NCI-H446 (cell line): Measurements from ENCODE around the gene WDR19.
"Not testable (repeated sequence)": the region's sequence is repeated elsewhere in the genome, so short reads cannot be mapped to it uniquely, and the experiment has no call there.

ENCODE experiments used
- DNase-seq, 2 experiments: peaks; one replicate each; lab custom pipeline; 2025; lab: John Stamatoyannopoulos, UW

WDR19 gene

GRCh38 chr4:39181905-39182638 lies at the start of gene WDR19:
TSS of gene WDR19 (plus strand) at chr4:39182529. CDS start at chr4:39182558, 29 bp downstream.
- peak; percentile 96 to 99 for DNase-seq

GRCh38 chr4:39133623-39134022 lies 48.7 kb upstream of the WDR19 start:
- no peak for DNase-seq

GRCh38 chr4:39134683-39135306 lies 47.5 kb upstream of the WDR19 start:
- DNase-seq = no peak

GRCh38 chr4:39138227-39138626 lies 44.1 kb upstream of the WDR19 start:
- not testable (repeated sequence) for DNase-seq

GRCh38 chr4:39146211-39146610 lies 36.1 kb upstream of the WDR19 start:
- no peak for DNase-seq

GRCh38 chr4:39154009-39154408 lies 28.3 kb upstream of the WDR19 start:
- no peak for DNase-seq

GRCh38 chr4:39157520-39157919 lies 24.8 kb upstream of the WDR19 start:
- DNase-seq = no peak

- DNase-seq = no peak
These were observed 16.2 kb upstream of the WDR19 start for GRCh38 chr4:39166177-39166576.

GRCh38 chr4:39166669-39167068 lies 15.7 kb upstream of the WDR19 start:
- no peak for DNase-seq

- peak in 1 of 2 experiments; percentile 9 for DNase-seq
These were observed 12.9 kb upstream of the WDR19 start for GRCh38 chr4:39169426-39169825.

- no peak for DNase-seq
These were observed 12.0 kb upstream of the WDR19 start for GRCh38 chr4:39170301-39170700.

- no peak for DNase-seq
These were observed 3.6 kb upstream of the WDR19 start for GRCh38 chr4:39178706-39179105.

GRCh38 chr4:39179681-39180080 lies 2.6 kb upstream of the WDR19 start:
- no peak for DNase-seq

GRCh38 chr4:39180629-39181028 lies 1.7 kb upstream of the WDR19 start:
- DNase-seq = not testable (repeated sequence)

GRCh38 chr4:39181520-39181904 lies 817 bp upstream of the WDR19 start:
- DNase-seq = no peak

GRCh38 chr4:39201963-39202362 lies 19.6 kb downstream of the WDR19 start:
- no peak for DNase-seq

- no peak for DNase-seq
These were observed 22.2 kb downstream of the WDR19 start for GRCh38 chr4:39204543-39204942.

- no peak for DNase-seq
These were observed 22.7 kb downstream of the WDR19 start for GRCh38 chr4:39205000-39205399.

- no peak for DNase-seq
These were observed 23.1 kb downstream of the WDR19 start for GRCh38 chr4:39205476-39205875.

- no peak for DNase-seq
These were observed 45.6 kb downstream of the WDR19 start for GRCh38 chr4:39227906-39228305.

GRCh38 chr4:39228377-39228776 lies 46.0 kb downstream of the WDR19 start:
- DNase-seq = no peak

GRCh38 chr4:39230462-39230861 lies 48.1 kb downstream of the WDR19 start:
- DNase-seq = no peak

- no peak for DNase-seq
These were observed 49.3 kb downstream of the WDR19 start for GRCh38 chr4:39231660-39232059.

GRCh38 chr4:39232100-39232499 lies 49.8 kb downstream of the WDR19 start:
- no peak for DNase-seq
